Fibroblast of lung (primary cell): ENCODE data around the gene SEMA5A.

Experiments
- EZH2 ChIP-seq: IDR thresholded peaks from 2 replicates; pipeline ENCODE4 v1.5.1; 2012; ENCODE audit warnings: low read length, control low read depth, mild to moderate bottlenecking; ENCODE audit errors: missing control alignments
- TF ChIP-seq, protein P1 (sequence below), 2 donors: IDR thresholded peaks in 1 of 2; conservative IDR thresholded peaks in 1 of 2; 1 replicate in 1 of 2; 2 replicates in 1 of 2; pipeline ENCODE4 v1.5.1; 2011 to 2012; ENCODE audit warnings: low read length in 2 of 2, control low read depth in 1 of 2, inconsistent platforms in 1 of 2, low read depth in 1 of 2, mild to moderate bottlenecking in 1 of 2

DNA sequence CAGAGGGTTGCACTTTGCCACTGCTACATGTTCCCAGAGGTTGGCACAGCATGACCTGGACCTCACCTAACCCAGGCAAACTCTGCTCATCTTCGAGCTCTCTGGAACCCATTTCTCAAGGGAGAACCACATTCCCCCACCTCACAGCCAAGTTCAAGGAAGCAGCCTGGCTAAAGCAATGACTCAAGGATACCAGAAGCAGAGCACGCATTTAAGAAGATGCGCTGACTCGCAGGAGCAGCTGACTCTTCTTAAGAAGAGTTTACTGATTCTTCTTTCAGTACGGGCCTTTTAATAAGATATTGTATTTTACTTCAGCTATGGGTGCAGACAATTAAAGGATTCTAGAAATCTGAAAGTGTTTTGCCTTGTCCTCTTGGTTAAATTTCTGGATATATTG lies 4.1 kb upstream of the SEMA5A start:
- TF ChIP-seq, protein P1, sequence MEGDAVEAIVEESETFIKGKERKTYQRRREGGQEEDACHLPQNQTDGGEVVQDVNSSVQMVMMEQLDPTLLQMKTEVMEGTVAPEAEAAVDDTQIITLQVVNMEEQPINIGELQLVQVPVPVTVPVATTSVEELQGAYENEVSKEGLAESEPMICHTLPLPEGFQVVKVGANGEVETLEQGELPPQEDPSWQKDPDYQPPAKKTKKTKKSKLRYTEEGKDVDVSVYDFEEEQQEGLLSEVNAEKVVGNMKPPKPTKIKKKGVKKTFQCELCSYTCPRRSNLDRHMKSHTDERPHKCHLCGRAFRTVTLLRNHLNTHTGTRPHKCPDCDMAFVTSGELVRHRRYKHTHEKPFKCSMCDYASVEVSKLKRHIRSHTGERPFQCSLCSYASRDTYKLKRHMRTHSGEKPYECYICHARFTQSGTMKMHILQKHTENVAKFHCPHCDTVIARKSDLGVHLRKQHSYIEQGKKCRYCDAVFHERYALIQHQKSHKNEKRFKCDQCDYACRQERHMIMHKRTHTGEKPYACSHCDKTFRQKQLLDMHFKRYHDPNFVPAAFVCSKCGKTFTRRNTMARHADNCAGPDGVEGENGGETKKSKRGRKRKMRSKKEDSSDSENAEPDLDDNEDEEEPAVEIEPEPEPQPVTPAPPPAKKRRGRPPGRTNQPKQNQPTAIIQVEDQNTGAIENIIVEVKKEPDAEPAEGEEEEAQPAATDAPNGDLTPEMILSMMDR (conservative IDR thresholded peaks at IDR 0.05 in 1 of 2, IDR thresholded peaks at IDR 0.05 in 1 of 2; ENCODE audit: low read depth in 1 of 2, low read length in 2 of 2), result no peak
- TF ChIP-seq EZH2, result no peak
